HepG2 (cell line): ENCODE measurements around the gene KAT14. TPM values are rescaled to one million over a fixed set of nuclear protein-coding genes. Genes with fewer than 3 reads are reported as not detected.

ENCODE experiments used
- CEBPB ChIP-seq: IDR thresholded peaks from 2 replicates; pipeline ENCODE4 v1.6.1; 2011; ENCODE audit warnings: low read depth, low read length, improper control_type of control experiment, borderline replicate concordance
- FOXM1 ChIP-seq: sonication (generic); formaldehyde crosslinking; IDR thresholded peaks from 2 replicates; pipeline ENCODE4 v1.5.0; 2020; ENCODE audit warnings: missing genetic modification reagents
- FOXP1 ChIP-seq, 2 experiments: fragments of 450-650 bp in 1 of 2; IDR thresholded peaks; 2 replicates each; pipeline ENCODE4 v1.6.1; 2017 to 2018; ENCODE audit warnings: antibody characterized with exemption in 1 of 2
- HCFC1 ChIP-seq: fragments of 150-350 bp; IDR thresholded peaks from 2 replicates; pipeline ENCODE4 v1.6.1; 2014; ENCODE audit warnings: low read depth, low read length
- HOXA5 ChIP-seq: sonication (generic); formaldehyde crosslinking; IDR thresholded peaks from 2 replicates; pipeline ENCODE4 v1.4.0; 2020; ENCODE audit warnings: missing genetic modification reagents
- JUN ChIP-seq: sonication (generic); formaldehyde crosslinking; IDR thresholded peaks from 2 replicates; pipeline ENCODE4 v1.4.0; 2020; ENCODE audit warnings: mild to moderate bottlenecking, missing genetic modification reagents
- JUNB ChIP-seq: sonication (generic); formaldehyde crosslinking; IDR thresholded peaks from 2 replicates; pipeline ENCODE4 v1.8.0; 2022; ENCODE audit warnings: missing genetic modification reagents, mild to moderate bottlenecking, borderline replicate concordance
- KDM2A ChIP-seq: sonication (generic); formaldehyde crosslinking; IDR thresholded peaks from 2 replicates; pipeline ENCODE4 v1.4.0; 2020; ENCODE audit warnings: low read depth, missing genetic modification reagents, borderline replicate concordance
- NFIB ChIP-seq: sonication (generic); formaldehyde crosslinking; IDR thresholded peaks from 2 replicates; pipeline ENCODE4 v1.9.0; 2021; ENCODE audit warnings: missing genetic modification reagents, mild to moderate bottlenecking, borderline replicate concordance
- NFIC ChIP-seq: IDR thresholded peaks from 2 replicates; pipeline ENCODE4 v1.6.1; 2012; ENCODE audit warnings: mild to moderate bottlenecking, low read length, inconsistent platforms
- PCBP2 ChIP-seq: fragments of 200-400 bp; formaldehyde crosslinking; optimal IDR thresholded peaks from 2 replicates; pipeline ENCODE3; 2018; ENCODE audit warnings: low read length, low read depth; ENCODE audit not compliant: poor library complexity, severe bottlenecking
- REL ChIP-seq: sonication (generic); formaldehyde crosslinking; conservative IDR thresholded peaks from 2 replicates; pipeline ENCODE4 v1.8.0; 2022; ENCODE audit warnings: mild to moderate bottlenecking, missing genetic modification reagents, moderate library complexity
- SOX13 ChIP-seq, 3 experiments: fragments of 450-650 bp in 1 of 3; sonication (generic) in 1 of 3; formaldehyde crosslinking in 1 of 3; IDR thresholded peaks in 2 of 3; conservative IDR thresholded peaks in 1 of 3; 2 replicates each; pipeline versions ENCODE4 v1.5.0 to v1.6.1; 2016 to 2020; ENCODE audit warnings: antibody characterized with exemption in 1 of 3, mild to moderate bottlenecking in 1 of 3, missing compliant biosample characterization in 1 of 3, missing genetic modification reagents in 1 of 3, moderate library complexity in 1 of 3
- SOX6 ChIP-seq, 2 experiments: fragments of 450-650 bp in 1 of 2; sonication (generic) in 1 of 2; formaldehyde crosslinking in 1 of 2; IDR thresholded peaks; 2 replicates each; pipeline versions ENCODE4 v1.4.0 to v1.6.1; 2017 to 2020; ENCODE audit warnings: antibody characterized with exemption in 1 of 2, mild to moderate bottlenecking in 1 of 2, missing genetic modification reagents in 1 of 2
- SRF ChIP-seq: IDR thresholded peaks from 2 replicates; pipeline ENCODE4 v1.6.1; 2011; ENCODE audit warnings: mild to moderate bottlenecking, low read depth, low read length, moderate library complexity
- TGIF2 ChIP-seq: IDR thresholded peaks from 2 replicates; pipeline ENCODE4 v1.6.1; 2016; ENCODE audit warnings: control low read depth, missing compliant biosample characterization
- XRCC5 ChIP-seq: fragments of 200-400 bp; formaldehyde crosslinking; optimal IDR thresholded peaks from 2 replicates; pipeline ENCODE3; 2017; ENCODE audit warnings: mild to moderate bottlenecking, low read length
- ZNF556 ChIP-seq: sonication (generic); formaldehyde crosslinking; IDR thresholded peaks from 2 replicates; pipeline ENCODE4 v1.4.0; 2020; ENCODE audit warnings: mild to moderate bottlenecking, missing genetic modification reagents, borderline replicate concordance
- ZNF772 ChIP-seq: sonication (generic); formaldehyde crosslinking; IDR thresholded peaks from 2 replicates; pipeline ENCODE4 v1.5.0; 2020; ENCODE audit warnings: mild to moderate bottlenecking, missing genetic modification reagents
- ZNF839 ChIP-seq: sonication (generic); formaldehyde crosslinking; IDR thresholded peaks from 2 replicates; pipeline ENCODE4 v1.4.0; 2020; ENCODE audit warnings: missing genetic modification reagents, mild to moderate bottlenecking, borderline replicate concordance
- polyA plus RNA-seq, 8 experiments: library from polyadenylated mRNA; depleted of rRNA in 3 of 8; stranded (reverse) in 7 of 8; unstranded in 1 of 8; fragments of >200 nt; fragmentation: Illumina TruSeq in 4 of 8; extraction: Trizol in 4 of 8; gene quantifications; 2 replicates each; pipeline versions ENCODE4 v1.2.1 to v1.2.3, GENCODE V29; 2011 to 2016; ENCODE audit warnings: low read depth in 4 of 8, missing spikeins in 1 of 8, mixed read lengths in 1 of 8; ENCODE audit not compliant: insufficient read depth in 1 of 8
- total RNA-seq, 5 experiments: library from RNA; depleted of rRNA; stranded (reverse); fragments of >200 nt; fragmentation: Illumina TruSeq; extraction: Trizol; gene quantifications; 2 replicates each; pipeline ENCODE4 v1.2.3, GENCODE V29; 2016; ENCODE audit warnings: low read depth in 1 of 5
- TF ChIP-seq, protein P1 (sequence below): sonication (generic); formaldehyde crosslinking; IDR thresholded peaks from 2 replicates; pipeline ENCODE4 v1.5.0; 2020; ENCODE audit warnings: missing genetic modification reagents
- TF ChIP-seq, protein P2 (sequence below): sonication (generic); formaldehyde crosslinking; IDR thresholded peaks from 2 replicates; pipeline ENCODE4 v1.8.0; 2022; ENCODE audit warnings: missing genetic modification reagents, mild to moderate bottlenecking, inconsistent platforms, borderline replicate concordance
- TF ChIP-seq, protein P3 (sequence below): sonication (generic); formaldehyde crosslinking; IDR thresholded peaks from 2 replicates; pipeline ENCODE4 v1.9.0; 2021; ENCODE audit warnings: missing genetic modification reagents, borderline replicate concordance
- TF ChIP-seq, protein P4 (sequence below): sonication (generic); formaldehyde crosslinking; IDR thresholded peaks from 2 replicates; pipeline ENCODE4 v1.5.1; 2020; ENCODE audit warnings: missing genetic modification reagents, mild to moderate bottlenecking, borderline replicate concordance

Gene KAT14
- total and polyA plus RNA-seq, 2 of the 13 experiments (the other 11 are each of a cell fraction or from before 2014, with no cell fraction given), result 5.1 to 15.1 TPM

DNA sequence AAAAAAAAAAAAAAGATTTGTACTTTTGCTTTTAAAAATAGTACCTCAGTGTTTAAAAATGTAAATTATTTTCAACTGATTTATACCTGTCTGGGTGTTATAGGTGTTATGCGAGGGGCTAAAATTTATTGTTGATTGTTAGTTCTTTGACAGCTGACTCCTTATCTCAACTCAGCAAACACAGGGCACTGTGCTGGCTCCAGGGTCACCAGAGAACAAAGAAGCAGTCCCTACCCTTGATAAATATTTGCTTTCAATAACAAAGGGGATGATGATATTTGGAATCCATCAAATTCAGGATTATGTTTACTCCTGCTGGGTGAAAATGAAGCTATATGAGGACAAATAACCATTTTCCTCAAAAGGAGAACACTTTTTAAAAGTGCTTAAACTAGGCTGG lies 34.2 kb upstream of the KAT14 start (continued):
- TF ChIP-seq, protein P1, sequence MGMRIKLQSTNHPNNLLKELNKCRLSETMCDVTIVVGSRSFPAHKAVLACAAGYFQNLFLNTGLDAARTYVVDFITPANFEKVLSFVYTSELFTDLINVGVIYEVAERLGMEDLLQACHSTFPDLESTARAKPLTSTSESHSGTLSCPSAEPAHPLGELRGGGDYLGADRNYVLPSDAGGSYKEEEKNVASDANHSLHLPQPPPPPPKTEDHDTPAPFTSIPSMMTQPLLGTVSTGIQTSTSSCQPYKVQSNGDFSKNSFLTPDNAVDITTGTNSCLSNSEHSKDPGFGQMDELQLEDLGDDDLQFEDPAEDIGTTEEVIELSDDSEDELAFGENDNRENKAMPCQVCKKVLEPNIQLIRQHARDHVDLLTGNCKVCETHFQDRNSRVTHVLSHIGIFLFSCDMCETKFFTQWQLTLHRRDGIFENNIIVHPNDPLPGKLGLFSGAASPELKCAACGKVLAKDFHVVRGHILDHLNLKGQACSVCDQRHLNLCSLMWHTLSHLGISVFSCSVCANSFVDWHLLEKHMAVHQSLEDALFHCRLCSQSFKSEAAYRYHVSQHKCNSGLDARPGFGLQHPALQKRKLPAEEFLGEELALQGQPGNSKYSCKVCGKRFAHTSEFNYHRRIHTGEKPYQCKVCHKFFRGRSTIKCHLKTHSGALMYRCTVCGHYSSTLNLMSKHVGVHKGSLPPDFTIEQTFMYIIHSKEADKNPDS (CRISPR knock-in tag), result no peak
- no peak for TF ChIP-seq HCFC1
- TF ChIP-seq, protein P2, sequence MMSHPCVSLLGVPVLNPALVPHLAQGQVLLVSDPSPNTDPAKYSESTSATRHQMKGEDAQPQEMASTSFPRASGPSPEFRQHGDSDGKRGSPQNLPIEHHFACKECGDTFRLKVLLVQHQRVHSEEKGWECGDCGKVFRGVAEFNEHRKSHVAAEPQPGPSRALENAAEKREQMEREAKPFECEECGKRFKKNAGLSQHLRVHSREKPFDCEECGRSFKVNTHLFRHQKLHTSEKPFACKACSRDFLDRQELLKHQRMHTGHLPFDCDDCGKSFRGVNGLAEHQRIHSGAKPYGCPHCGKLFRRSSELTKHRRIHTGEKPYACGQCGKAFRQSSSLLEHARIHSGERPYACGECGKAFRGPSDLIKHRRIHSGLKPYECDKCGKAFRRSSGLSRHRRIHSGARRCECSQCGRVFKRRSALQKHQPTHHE (CRISPR knock-in tag), result no peak
- TF ChIP-seq JUN (CRISPR knock-in tag), result no peak
- TF ChIP-seq ZNF839 (CRISPR knock-in tag), result no peak
- TF ChIP-seq PCBP2, result no peak
- TF ChIP-seq, protein P3, sequence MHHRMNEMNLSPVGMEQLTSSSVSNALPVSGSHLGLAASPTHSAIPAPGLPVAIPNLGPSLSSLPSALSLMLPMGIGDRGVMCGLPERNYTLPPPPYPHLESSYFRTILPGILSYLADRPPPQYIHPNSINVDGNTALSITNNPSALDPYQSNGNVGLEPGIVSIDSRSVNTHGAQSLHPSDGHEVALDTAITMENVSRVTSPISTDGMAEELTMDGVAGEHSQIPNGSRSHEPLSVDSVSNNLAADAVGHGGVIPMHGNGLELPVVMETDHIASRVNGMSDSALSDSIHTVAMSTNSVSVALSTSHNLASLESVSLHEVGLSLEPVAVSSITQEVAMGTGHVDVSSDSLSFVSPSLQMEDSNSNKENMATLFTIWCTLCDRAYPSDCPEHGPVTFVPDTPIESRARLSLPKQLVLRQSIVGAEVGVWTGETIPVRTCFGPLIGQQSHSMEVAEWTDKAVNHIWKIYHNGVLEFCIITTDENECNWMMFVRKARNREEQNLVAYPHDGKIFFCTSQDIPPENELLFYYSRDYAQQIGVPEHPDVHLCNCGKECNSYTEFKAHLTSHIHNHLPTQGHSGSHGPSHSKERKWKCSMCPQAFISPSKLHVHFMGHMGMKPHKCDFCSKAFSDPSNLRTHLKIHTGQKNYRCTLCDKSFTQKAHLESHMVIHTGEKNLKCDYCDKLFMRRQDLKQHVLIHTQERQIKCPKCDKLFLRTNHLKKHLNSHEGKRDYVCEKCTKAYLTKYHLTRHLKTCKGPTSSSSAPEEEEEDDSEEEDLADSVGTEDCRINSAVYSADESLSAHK (CRISPR knock-in tag), result no peak
- no peak for TF ChIP-seq KDM2A (CRISPR knock-in tag)
- no peak for TF ChIP-seq ZNF772 (CRISPR knock-in tag)
- no peak for TF ChIP-seq REL (CRISPR knock-in tag)
- TF ChIP-seq HOXA5 (CRISPR knock-in tag), result no peak
- TF ChIP-seq JUNB (CRISPR knock-in tag), result no peak
- TF ChIP-seq FOXP1 (IDR thresholded peaks at IDR 0.05), result no peak
- TF ChIP-seq FOXP1 (CRISPR knock-in tag; IDR thresholded peaks at IDR 0.05), result peak; percentile 80
- no peak for TF ChIP-seq ZNF556 (CRISPR knock-in tag)
- no peak for TF ChIP-seq NFIB
- TF ChIP-seq SRF, result no peak
- no peak for TF ChIP-seq SOX6 (IDR thresholded peaks at IDR 0.05)
- peak; percentile 91 for TF ChIP-seq SOX6 (CRISPR knock-in tag; IDR thresholded peaks at IDR 0.05)
- no peak for TF ChIP-seq XRCC5
- no peak for TF ChIP-seq TGIF2
- TF ChIP-seq SOX13 (IDR thresholded peaks at IDR 0.05), result peak; percentile 94
- peak in 1 of 2 experiments; percentile 99; a peak in 2 of 4 replicates for TF ChIP-seq SOX13 (CRISPR knock-in tag; conservative IDR thresholded peaks at IDR 0.05 in 1 of 2, IDR thresholded peaks at IDR 0.05 in 1 of 2)
- TF ChIP-seq, protein P4, sequence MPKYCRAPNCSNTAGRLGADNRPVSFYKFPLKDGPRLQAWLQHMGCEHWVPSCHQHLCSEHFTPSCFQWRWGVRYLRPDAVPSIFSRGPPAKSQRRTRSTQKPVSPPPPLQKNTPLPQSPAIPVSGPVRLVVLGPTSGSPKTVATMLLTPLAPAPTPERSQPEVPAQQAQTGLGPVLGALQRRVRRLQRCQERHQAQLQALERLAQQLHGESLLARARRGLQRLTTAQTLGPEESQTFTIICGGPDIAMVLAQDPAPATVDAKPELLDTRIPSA (CRISPR knock-in tag), result no peak
- no peak for TF ChIP-seq CEBPB
- no peak for TF ChIP-seq NFIC
- TF ChIP-seq FOXM1, result no peak
